Dermis microvascular lymphatic vessel endothelial cell (primary cell): ENCODE measurements around the gene SH3PXD2A. TPM values are rescaled to one million over a fixed set of nuclear protein-coding genes. Genes with fewer than 3 reads are reported as not detected.
A peak's percentile ranks its signal among the peaks of the same experiment; 100 is the strongest.

Source experiments
- DNase-seq, 2 donors: peaks; one replicate each; pipeline versions ENCODE4 v3.0.0 to v3.0.0-alpha.2; 2010; ENCODE audit warnings: low read depth in 2 of 2
- total RNA-seq: library from RNA; depleted of rRNA; stranded (reverse); fragments of >200 nt; gene quantifications from 2 replicates; pipeline ENCODE4 v1.2.1, GENCODE V29; 2014

Gene SH3PXD2A
- total RNA-seq, 1 donor from 2014 or later, result 2.6 TPM

DNA sequence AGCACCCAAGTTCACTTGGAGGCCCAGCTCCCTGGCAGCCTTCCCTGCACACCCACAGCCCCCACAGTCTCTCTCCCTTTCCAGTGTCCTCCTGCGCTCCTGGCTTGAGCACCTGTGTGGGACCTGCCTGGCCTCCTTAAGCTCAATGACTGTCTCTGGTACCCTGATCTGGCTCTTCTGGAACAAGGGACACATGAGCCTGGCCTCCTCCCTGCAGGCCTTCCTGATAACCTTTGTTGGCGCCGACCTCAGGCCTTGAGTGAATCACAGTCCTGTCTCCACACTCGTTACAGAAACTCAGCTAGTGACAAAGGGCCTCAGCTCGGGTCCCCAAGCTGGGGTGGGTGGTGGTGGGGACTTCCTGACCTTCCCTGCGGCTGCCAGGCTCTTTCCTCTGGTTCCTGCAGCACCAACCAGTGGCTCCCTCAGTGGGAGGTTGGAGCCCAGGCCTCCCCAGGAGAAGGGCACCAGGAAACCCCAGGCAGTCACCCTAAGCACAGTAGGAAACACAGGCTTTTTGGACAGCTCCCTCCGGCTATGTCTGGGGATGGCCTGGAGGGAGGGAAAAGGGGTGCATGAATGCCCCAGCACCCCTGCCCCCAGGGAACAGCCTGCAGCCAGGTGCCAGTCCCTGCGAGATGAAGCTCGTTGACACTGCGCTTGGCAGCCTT is 147.3 kb downstream of the SH3PXD2A start:
- DNase-seq, result no peak

- DNase-seq, result peak; percentile 16 to 24
Observed at GRCh38 chr10:103706762-103707161, 148.6 kb downstream of the SH3PXD2A start.

- DNase-seq, result no peak
Observed at GRCh38 chr10:103706047-103706446, 149.3 kb downstream of the SH3PXD2A start.

DNA sequence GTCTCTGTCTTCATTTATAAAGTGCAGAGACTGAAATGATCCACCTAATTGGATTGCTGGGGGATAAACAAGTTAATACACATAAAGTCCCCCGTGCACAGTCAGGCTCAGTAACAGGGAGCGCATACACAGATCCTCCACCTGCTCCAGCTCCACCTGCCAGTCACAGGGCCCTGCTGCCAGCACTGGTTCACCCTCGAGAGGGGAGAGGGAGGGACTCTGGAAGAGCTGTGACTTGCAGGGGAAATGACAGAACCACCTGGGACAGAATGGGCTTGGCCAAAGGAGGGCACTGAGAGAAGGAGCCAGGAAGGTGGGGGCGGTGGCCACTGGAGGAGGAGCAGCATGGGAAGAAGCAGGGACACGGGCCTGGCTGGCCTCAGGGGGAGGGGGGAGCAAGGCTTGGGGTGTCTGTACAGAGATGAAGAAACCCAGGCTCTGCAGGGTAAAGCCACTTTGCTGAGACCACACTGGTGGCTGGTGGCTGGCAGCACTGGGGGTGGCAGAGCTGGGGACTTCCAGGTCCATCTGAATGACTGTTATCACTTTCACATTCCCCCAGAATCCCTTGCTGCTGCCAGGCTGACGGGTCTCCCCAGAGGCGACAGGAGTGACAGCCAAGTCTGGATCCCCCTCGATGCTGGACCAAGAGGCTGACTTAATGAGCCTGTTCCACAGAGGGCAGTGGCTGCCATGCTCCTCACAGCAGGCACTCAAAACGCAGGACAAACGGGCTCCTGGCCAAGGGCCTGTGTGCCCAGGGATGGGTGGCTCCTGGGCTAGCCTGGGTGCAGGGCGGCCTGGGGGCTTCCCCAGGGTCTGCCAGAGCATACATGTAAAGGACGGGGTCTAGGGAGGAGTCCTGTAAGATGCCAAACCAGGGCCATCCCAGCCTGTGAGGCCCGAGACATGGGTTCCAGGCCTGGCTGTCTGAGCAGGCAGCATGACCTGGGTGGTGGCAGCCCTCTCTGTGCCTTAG is 151.1 kb downstream of the SH3PXD2A start:
- DNase-seq, result no peak

GRCh38 chr10:103701380-103702222 is 153.8 kb downstream of the SH3PXD2A start:
- no peak for DNase-seq

- DNase-seq, result no peak
Observed at GRCh38 chr10:103700436-103700715, 155.0 kb downstream of the SH3PXD2A start.

- no peak for DNase-seq
Observed at GRCh38 chr10:103699611-103700435, 155.6 kb downstream of the SH3PXD2A start.

GRCh38 chr10:103698266-103698665 is 157.1 kb downstream of the SH3PXD2A start:
- DNase-seq, result no peak

- no peak for DNase-seq
Observed at GRCh38 chr10:103697787-103698186, 157.6 kb downstream of the SH3PXD2A start.

DNA sequence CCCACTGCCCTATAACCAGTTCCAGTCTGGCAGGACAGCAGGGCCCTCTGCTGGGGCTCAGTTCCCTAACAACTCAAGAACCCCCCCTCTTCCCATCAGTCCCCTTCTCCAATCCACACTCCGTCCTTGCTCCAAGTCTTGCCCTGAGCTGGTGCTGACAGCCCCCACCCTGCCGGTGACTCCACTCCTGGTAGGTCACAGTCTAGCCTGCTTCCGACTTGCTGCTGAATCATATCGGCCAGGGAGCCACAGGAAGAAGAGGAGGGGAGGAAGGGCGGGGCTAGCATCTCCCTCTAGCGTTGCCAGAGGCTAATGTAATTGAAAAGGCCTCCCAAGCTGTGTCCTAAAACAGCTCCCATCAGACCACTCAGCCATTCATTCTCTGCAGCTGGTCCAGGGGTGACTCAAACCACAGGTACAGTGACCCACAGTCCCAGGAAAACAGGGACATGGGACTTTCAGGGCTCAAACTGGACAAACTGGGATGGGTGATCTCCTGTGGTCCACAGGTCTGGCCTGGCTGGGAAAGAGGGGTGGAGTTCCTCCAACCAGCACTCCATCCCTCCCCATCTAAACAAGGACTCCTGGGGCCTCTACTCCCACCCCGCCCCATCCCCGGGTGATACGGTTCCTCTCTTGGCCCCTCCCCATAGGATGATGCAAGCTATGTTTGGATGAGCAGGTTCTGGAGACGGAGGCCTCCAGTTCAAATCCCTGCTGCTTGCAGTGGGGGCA is 158.8 kb downstream of the SH3PXD2A start:
- DNase-seq, result peak; percentile 48 to 89

DNA sequence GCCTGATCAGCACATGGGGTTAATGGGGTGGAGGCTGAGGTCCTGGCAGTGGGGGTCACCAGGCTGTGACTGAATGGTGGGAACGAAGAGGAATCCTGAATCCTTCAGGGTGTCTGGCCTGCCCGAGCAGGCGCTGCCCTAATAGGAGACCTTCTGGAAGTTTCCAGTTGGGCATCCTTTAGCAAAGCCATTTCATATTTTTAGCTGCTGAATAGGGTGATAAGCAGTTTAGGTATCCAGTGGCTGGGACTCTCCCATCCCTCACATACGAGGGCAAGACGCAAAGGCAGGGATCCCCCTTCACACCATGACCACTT is 159.3 kb downstream of the SH3PXD2A start:
- DNase-seq, result no peak

GRCh38 chr10:103695584-103696005 is 159.8 kb downstream of the SH3PXD2A start:
- no peak for DNase-seq

DNA sequence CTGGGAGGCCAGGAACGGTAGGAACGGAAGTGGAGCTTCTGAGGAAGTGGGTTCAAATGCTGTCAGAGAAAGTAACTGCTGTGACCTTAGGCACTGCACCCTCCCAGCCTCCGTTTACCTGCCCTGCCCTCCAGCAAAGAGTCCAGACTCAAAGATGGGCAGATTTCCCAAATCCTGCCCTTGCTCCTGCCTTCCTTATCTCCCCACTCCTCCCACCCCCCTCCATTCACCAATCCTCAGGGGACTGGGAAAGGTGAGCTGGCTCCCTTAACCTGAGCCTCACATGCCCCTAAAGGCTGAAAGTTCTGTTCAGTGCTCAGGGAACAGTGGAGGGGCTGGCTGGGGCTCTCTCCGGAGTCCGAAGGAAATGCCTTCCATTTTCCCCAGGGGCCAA is 161.6 kb downstream of the SH3PXD2A start:
- DNase-seq, result no peak

DNA sequence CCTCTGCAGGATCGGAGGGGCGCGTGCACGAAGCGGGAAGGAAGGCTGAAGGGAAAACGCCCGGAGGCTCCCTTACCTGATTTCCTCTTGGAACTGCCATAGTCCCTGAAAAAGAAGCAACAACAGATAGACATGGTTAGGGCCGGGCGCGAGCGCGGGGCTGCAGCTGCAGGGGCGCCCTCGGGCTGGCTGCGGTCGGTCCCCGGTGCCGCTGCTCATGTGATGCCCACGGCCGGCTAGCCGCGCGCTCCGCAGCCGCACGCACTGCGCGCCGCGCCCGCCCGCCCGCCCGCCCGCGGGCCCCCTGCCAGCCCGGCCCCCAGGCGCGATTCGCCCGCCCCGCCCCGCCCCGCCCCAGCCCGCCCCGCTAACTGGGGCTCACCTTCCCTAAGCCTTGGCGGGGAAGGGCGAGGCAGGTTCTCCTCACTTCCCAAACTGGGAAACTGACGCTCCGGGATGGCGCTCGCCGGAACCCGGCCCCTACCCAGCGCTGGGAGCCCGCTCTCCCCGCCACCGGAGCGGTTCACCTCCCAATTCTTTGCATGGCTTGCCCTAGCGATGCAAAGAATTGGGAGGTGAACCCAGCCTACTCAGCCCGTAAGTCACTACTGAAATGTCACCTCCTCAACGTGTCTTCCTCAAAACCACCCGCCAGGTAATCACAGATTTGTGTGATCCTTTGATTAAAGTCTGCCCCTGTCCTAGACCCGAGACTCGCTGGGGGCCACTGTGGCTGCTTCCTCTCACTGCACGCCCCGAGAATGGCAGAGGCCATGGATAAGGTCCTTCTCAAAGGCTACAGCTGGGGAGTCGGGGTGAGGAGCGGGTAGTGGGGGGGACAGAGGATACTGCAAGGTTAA is 162.2 kb downstream of the SH3PXD2A start:
- no peak for DNase-seq

GRCh38 chr10:103692436-103692951 is 162.9 kb downstream of the SH3PXD2A start:
- no peak for DNase-seq

DNA sequence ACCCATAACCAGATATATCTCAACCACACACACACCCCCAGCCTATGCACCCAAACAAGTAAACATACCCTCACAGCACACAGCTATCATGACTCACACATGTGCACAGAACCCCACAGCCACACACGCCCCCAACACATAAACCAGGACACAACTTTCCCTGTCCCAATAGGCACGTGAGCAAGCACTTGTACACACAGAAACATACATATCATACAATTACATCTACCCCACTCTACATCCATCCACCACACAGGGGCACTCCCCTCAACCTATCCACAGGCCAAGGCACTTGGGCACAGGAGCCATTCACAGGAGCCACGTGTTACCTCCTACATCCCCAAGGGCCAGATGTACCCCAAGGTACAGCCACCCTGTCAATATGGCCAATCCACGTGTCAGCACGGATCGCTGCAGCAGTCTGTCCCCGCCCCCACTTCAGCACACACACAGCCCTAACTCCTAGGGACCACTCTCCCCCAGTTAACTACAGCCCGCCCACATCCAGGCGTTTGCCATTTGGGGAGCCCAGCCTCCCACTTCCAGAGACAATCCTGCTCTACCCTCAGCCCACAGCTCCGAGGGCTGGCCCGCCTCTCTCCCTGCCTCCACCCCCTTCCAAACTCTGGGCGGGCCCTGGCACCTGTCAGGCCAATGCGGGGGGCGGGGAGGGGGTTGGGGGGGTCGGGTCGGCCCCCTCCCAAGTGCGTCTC is 163.5 kb downstream of the SH3PXD2A start:
- no peak for DNase-seq

- no peak for DNase-seq
Observed at GRCh38 chr10:103691267-103691666, 164.1 kb downstream of the SH3PXD2A start.

- DNase-seq, result no peak
Observed at GRCh38 chr10:103690281-103690680, 165.1 kb downstream of the SH3PXD2A start.

GRCh38 chr10:103688491-103688890 is 166.9 kb downstream of the SH3PXD2A start:
- no peak for DNase-seq
